Globus pallidus (tissue), 1 donor: Measurements from ENCODE around the gene MRPS21.
"Not testable (repeated sequence)": the region's sequence is repeated elsewhere in the genome, so short reads cannot be mapped to it uniquely, and the experiment has no call there.

ENCODE experiments used
- DNase-seq: peaks from one replicate; pipeline ENCODE4 v3.0.0-alpha.2; 2015; ENCODE audit warnings: low spot score

MRPS21 gene

GRCh38 chr1:150281758-150282557 is 11.7 kb upstream of the MRPS21 start, which contains the start of gene CIART:
TSS of gene CIART (plus strand) at chr1:150282554. CDS start at chr1:150283268, 714 bp downstream.
- DNase-seq: peak; percentile 93

GRCh38 chr1:150282558-150282958 is 11.1 kb upstream of the MRPS21 start:
- no peak for DNase-seq

- no peak for DNase-seq
Measured at GRCh38 chr1:150283260-150283659, 10.4 kb upstream of the MRPS21 start.

GRCh38 chr1:150288382-150288781 is 5.3 kb upstream of the MRPS21 start:
- DNase-seq: no peak

GRCh38 chr1:150288822-150289221 is 4.8 kb upstream of the MRPS21 start:
- DNase-seq: no peak

GRCh38 chr1:150295476-150295875 is 1.8 kb downstream of the MRPS21 start:
- no peak for DNase-seq

GRCh38 chr1:150299716-150300115 is 6.1 kb downstream of the MRPS21 start:
- no peak for DNase-seq

GRCh38 chr1:150302338-150302737 is 8.7 kb downstream of the MRPS21 start:
- peak; percentile 74 for DNase-seq

GRCh38 chr1:150302902-150303301 is 9.2 kb downstream of the MRPS21 start:
- DNase-seq: no peak

- DNase-seq: not testable (repeated sequence)
Measured at GRCh38 chr1:150308585-150308984, 14.9 kb downstream of the MRPS21 start.

- DNase-seq: no peak
Measured at GRCh38 chr1:150309758-150310508, 16.3 kb downstream of the MRPS21 start.

GRCh38 chr1:150311762-150312161 is 18.1 kb downstream of the MRPS21 start:
- DNase-seq: no peak

GRCh38 chr1:150314691-150315090 is 21.0 kb downstream of the MRPS21 start:
- not testable (repeated sequence) for DNase-seq

- no peak for DNase-seq
Measured at GRCh38 chr1:150320667-150320978, 27.0 kb downstream of the MRPS21 start.

- DNase-seq: no peak
Measured at GRCh38 chr1:150321826-150322166, 28.1 kb downstream of the MRPS21 start.

- no peak for DNase-seq
Measured at GRCh38 chr1:150322310-150322709, 28.6 kb downstream of the MRPS21 start.

- DNase-seq: peak; percentile 45
Measured at GRCh38 chr1:150332651-150333290, 39.1 kb downstream of the MRPS21 start.

GRCh38 chr1:150346316-150346715 is 52.7 kb downstream of the MRPS21 start:
- no peak for DNase-seq

GRCh38 chr1:150352866-150353265 is 59.2 kb downstream of the MRPS21 start:
- DNase-seq: peak; percentile 29
